GM13976 (cell line): ENCODE results near the gene MPRIP.

Source experiments
- DNase-seq: peaks from one replicate; pipeline ENCODE4 v3.0.0; 2012; ENCODE audit warnings: low spot score
- CTCF ChIP-seq: IDR thresholded peaks from 2 replicates; pipeline ENCODE4 v1.5.1; 2012; ENCODE audit warnings: borderline replicate concordance, mild to moderate bottlenecking; ENCODE audit not compliant: insufficient read depth; ENCODE audit errors: extremely low read depth, missing control alignments, control extremely low read depth
- in situ Hi-C: fragments of 300-500 bp; cut with MboI; formaldehyde crosslinking; loops from one replicate; pipeline ENCODE4 v1.12.0; 2022; ENCODE audit warnings: low sequenced_read_pairs, mixed read lengths, inconsistent platforms; ENCODE audit not compliant: unreplicated experiment

The MPRIP gene

GRCh38 chr17:17205368-17206123, 163.3 kb downstream of the MPRIP start:
- no peak for TF ChIP-seq CTCF
- in situ Hi-C loops: no loop called here
- DNase-seq: peak; percentile 92

- no peak for TF ChIP-seq CTCF
- peak; percentile 97 for DNase-seq
- in situ Hi-C loops: no loop called here
Observed at GRCh38 chr17:17206124-17206912, 164.1 kb downstream of the MPRIP start, which contains the start of gene PLD6. Gene PLD6, minus strand, starts transcription at chr17:17206333. Its CDS starts 47 bp downstream, at chr17:17206286.

GRCh38 chr17:17206913-17207335, 164.7 kb downstream of the MPRIP start:
- TF ChIP-seq CTCF: no peak
- in situ Hi-C loops: no loop called here
- no peak for DNase-seq

GRCh38 chr17:17207998-17208397, 165.7 kb downstream of the MPRIP start:
- in situ Hi-C loops: no loop called here
- DNase-seq: no peak
- TF ChIP-seq CTCF: no peak

GRCh38 chr17:17213775-17214174, 171.5 kb downstream of the MPRIP start:
- in situ Hi-C loops: no loop called here
- DNase-seq: no peak
- TF ChIP-seq CTCF: no peak

GRCh38 chr17:17214646-17215436, 172.6 kb downstream of the MPRIP start:
- no peak for TF ChIP-seq CTCF
- in situ Hi-C loops: no loop called here
- no peak for DNase-seq
